HPDE6-E6E7 (cell line): ENCODE measurements around the gene IRX4.
"Not testable (repeated sequence)": the region's sequence is repeated elsewhere in the genome, so short reads cannot be mapped to it uniquely, and the experiment has no call there.

ENCODE experiments used
- DNase-seq: peaks from one replicate; pipeline ENCODE4 v3.0.0; 2011; ENCODE audit warnings: missing footprints; ENCODE audit errors: extremely low spot score

IRX4 gene

DNA sequence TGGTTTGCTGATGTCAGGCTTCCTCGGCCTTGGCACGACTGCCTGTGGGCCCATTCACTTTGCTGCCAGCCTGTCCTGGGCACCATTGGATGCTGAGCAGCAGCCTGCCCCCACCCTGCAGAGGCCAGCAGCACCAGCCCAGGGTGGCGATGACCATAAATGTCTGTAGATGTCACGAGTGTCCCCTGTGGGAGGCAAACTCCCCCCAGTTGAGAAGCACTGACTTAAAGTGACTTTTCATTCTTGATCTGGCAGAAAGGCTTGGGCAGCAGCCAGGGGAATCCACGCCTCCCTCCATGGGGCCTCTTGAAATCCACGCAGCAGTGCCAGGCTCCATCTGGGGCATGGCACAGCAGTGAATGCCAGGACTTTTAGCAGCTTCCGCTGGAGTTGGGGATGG lies 21.8 kb downstream of the IRX4 start:
- DNase-seq, result no peak

- DNase-seq, result no peak
Observed at GRCh38 chr5:1860021-1860610, 22.6 kb downstream of the IRX4 start.

- DNase-seq, result no peak
Observed at GRCh38 chr5:1859099-1859498, 23.6 kb downstream of the IRX4 start.

DNA sequence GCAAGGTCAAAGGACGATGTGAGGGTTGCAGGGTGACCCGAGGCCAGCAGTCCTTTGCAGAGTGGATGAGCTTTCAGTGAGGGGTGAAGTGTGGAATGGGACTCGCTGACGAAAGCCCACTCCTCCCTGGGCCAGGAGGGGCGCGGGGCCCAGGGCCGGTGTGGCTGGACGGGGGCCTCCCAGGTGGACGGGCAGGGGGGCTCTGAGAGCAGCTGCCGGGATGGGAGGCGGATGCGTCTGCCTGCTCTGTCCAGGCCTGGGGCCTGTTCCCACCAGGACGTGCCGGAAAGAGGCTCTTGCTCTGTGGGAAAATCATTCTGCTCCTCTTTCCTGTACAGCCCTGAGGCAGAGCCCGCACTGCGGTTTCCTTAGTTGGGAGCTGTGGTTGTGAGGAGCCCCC lies 24.3 kb downstream of the IRX4 start:
- DNase-seq, result no peak

DNA sequence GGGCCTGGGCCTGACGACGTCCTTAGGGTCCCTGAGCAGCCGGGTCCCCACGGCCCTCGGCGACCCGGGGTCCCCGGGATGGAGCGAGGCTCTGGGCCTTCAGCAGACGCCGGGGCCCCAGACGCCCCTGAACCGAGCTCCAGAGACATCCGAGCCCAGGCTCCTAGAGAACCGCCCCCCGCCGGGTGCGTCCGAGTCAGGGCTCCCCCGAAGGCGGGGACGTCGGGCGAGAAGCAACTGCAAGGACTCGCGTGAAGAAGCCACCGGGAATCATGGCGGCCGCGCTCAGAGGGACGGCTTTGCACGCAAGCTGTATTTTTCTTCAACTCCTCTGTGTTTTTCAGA lies 25.5 kb downstream of the IRX4 start:
- DNase-seq, result no peak

GRCh38 chr5:1856596-1857255 lies 26.0 kb downstream of the IRX4 start:
- no peak for DNase-seq

GRCh38 chr5:1855596-1855995 lies 27.1 kb downstream of the IRX4 start:
- no peak for DNase-seq

GRCh38 chr5:1855075-1855474 lies 27.6 kb downstream of the IRX4 start:
- DNase-seq, result no peak

- DNase-seq, result no peak
Observed at GRCh38 chr5:1853531-1853930, 29.2 kb downstream of the IRX4 start.

DNA sequence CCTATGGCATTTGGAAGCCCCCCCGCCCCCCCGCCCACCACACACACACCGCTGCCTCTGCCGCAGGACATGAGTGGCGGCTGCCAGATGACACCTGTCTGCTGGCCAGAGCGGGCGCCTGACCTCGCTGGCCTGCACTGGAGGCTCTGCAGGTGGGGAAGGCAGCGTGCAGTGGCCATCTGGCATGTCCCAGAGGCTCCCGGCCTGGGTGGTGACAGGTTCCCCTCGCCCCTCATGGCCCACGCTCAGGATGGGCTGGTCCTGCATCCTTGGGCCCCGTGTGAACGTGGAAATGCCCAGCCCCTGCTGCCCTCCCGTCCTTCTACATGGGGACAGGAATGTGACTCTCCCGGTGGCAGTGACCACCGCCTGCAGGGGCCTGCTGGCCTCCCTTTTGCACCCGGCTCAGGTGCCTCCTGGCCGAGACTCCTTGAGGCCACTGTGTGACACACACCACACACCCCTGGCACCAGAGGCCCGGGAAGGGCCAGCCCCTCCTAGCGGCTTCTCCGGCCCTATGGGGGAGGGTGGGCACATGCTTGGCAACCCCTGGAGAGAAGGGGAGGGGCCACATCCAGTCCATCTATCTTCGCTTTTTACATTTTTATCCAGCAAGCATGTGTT lies 30.3 kb downstream of the IRX4 start:
- no peak for DNase-seq

- DNase-seq, result no peak
Observed at GRCh38 chr5:1851290-1851934, 31.3 kb downstream of the IRX4 start.

DNA sequence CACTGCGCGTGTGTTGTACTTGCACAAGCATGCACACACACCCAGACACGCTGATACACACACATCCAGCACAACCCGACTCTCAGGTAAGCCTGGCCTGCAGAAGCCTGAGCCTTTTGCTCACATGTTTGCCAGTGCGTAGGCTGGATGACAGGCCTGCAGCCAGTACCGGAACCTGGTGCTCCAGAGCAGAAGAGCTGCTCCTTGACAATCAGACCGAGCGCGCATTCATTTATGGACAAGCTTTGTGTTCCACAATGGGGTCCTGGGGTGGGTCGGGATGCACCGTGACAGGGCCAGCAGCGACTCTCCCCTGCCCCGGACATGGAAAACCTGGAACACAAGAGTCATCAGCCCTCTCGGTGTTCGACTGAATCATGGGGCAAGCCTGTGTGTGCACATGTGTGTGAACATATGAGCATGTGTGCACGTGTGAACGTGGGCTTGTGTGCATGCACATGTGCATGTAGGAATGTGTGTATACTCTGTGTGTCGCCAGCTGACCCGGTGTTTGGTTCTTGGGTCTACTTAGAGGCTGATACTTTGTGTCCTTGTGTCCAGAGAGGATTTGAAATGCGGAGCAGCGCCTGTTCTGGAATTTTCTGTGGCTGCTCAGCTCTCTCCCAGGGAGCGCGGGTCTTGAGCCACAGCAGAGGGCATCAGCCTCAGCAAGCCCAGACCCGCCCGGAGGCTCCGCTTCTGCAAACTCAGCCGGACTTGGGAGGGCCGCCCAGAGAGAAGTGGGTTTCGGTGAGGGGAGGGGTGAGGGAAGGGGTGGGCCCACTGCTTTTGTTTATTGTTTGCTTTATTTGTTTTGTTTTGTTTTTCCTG lies 32.2 kb downstream of the IRX4 start:
- no peak for DNase-seq

- no peak for DNase-seq
Observed at GRCh38 chr5:1847611-1848010, 35.1 kb downstream of the IRX4 start.

GRCh38 chr5:1847056-1847455 lies 35.7 kb downstream of the IRX4 start:
- DNase-seq, result no peak

- no peak for DNase-seq
Observed at GRCh38 chr5:1846583-1846982, 36.1 kb downstream of the IRX4 start.

DNA sequence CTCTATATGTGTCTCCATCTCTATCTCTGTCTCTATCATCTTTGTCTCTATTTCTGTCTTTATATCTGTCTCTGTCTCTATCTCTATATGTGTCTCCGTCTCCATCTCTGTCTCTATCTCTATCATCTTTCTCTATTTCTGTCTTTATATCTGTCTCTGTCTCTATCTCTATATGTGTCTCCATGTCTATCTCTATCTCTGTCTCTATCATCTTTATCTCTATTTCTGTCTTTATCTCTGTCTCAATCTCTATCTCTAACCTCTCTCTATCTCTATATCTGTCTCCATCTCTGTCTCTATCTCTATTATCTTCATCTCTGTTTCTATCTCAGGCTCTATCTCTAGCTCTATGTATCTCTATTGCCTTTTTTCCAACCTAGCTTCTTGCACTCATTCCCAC lies 37.0 kb downstream of the IRX4 start:
- DNase-seq, result no peak

DNA sequence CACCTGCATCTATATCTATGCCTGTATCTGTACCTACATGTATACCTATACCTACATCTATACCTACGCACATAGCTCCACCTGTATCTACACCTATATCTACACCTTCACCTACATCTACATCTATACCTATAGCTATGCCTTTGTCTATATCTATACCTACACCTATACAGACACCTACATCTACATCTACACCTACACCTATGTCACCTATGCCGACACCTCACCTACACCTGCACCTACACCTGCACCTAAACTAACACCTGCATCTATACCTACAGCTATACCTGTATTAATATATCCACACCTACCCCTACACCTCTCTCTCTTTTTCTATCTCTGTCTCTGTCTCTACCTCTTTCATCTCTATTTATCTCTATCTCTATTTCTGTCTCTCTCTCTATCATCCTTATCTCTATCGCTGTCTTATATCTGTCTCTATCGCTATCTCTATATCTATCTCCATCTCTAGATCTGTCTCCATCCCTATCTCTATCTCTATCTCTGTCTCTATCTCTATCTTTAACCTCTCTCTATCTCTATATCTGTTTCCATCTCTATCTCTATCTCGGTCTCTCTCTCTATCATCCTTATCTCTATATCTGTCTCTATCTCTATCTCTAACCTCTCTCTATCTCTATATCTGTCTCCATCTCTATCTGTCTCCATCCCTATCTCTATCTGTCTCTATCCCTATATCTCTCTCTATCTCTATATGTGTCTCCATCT lies 37.9 kb downstream of the IRX4 start:
- DNase-seq, result no peak

- DNase-seq, result not testable (repeated sequence)
Observed at GRCh38 chr5:1843761-1844160, 39.0 kb downstream of the IRX4 start.

DNA sequence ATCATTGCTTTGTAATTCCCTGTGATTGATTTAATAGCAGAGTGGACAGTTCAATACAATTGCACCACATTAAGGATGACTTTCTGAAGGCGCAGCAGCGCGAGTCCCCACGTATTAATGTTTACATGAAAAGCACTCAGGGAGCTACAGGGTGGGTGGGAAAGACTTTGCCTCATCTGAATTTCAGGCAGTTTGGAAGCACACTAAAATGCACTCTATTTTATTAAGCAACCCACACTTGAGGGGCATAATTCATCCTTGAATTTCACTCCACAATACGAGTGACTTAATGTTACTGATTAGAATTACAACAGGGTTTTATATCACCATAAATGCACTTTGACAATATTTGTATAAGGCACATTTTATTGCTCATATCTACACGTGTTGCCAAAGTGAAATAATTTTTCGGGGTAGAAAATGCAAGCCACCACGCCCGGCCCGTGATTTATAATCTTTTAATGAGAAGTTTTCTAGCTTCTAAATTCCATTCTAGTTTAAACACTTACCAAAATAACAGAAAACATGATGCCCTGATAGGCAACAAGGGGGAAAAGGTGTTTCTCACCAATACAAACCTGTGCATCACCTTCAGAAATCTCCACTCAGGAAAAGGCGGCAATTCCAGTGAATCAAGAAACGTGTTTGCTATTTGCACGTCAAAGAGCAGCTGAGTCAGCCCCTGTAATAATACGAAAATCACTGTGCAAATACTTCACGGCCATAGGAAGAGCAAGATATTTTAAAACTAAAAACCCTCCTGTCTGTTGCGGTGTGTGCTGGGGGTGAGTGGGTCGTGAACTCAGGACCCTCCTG lies 40.5 kb downstream of the IRX4 start:
- DNase-seq, result no peak

DNA sequence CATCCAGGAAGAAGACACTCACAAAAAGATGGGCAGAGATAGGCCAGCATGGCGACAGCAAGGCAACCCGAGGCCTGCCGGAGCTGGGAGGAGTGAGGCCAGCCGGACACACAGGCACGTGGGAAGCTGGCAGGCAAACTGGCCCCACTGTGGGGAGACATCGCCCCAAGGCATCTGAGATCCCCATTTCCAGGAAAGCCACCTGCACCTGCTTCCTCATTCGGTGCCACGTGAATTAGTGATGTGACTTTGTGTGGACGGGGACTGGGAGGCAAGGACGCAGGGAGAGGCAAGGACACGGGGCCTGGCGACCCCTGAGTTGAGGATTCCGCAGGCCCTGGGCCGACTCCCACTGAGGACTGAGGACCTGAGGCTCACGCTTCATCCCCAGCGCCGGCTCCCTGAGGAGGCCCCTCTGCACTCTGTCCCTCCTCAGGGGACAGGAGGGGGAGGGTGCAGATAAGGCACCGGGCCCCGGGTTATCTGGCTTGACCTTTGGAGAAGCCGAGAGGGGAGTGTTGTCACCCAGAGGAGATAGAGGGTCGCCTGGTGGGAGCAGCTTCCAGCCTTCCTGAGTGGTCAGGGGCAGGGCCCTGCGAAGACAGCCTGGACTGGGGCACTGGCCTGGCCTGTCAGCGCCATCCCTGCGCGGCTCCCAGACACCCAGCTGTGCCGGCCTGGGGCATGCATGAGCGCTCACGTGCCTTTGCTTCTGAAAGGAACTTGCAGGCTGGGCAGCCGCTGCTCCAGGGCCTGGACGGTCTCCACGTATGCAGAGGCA lies 41.8 kb downstream of the IRX4 start:
- DNase-seq, result no peak
